Activated CD8-positive, alpha-beta memory T cell treated with anti-CD3 and anti-CD28 coated beads for 36 hours (primary cell): ENCODE data around the gene ZZZ3. TPM values are rescaled to one million over a fixed set of nuclear protein-coding genes. Genes with fewer than 3 reads are reported as not detected.

Source experiments
- CTCF ChIA-PET: fragments of 350-600 bp; sonication (Branson Sonifier 250); formaldehyde crosslinking; loops from one replicate; lab custom pipeline; 2021; ENCODE audit warnings: antibody characterized with exemption; lab: Charles Lee
- POLR2A ChIA-PET: fragments of 350-600 bp; sonication (Branson Sonifier 250); formaldehyde crosslinking; loops from one replicate; lab custom pipeline; 2021; ENCODE audit warnings: antibody characterized with exemption; lab: Charles Lee
- total RNA-seq, 2 experiments: library from RNA; stranded (reverse); gene quantifications; one replicate each; pipeline ENCODE4 v1.2.3, GENCODE V29; 2021

The ZZZ3 gene
- total RNA-seq, 2 experiments from 2014 or later: 52.1 to 54.0 TPM

DNA sequence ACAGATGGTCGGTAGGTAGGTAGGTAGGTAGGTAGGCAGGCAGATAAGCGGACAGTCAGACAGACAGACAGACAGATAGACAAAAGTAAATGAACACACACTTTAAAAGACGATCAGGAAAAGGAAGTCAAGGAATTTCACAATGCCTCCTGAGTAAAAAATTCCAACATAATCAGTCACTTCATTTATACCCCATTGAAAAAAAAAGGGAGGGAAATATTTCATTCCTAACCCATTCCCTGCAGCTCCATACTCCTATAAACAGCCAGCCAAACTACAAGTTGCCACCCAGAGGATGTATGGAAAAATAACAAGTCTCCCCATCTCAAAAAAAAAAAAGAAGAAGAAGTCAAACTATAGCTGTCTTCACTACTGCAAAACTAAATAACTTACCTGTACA, 43.4 kb downstream of the ZZZ3 start:
- ChIA-PET POLR2A (no interaction called here), CTCF (no interaction called here)

DNA sequence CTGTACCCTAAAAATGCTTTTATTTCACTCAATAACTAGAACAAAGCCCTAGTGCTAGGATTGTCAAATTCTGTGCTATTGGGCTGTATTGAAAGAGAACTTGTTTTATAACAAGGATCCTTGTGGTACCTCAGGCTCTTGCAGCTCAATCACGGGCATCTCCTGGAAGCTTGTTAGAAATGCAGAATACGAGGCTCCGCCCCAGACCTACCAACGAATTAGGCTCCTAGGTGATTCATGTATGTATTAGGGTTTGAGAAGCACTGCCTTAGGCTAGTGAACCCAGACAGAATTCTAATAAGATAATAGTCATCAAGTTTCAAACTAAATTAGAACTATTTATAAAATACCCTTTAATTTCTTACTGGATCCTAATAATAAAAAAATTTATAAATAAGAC, 45.6 kb downstream of the ZZZ3 start:
- POLR2A ChIA-PET: no interaction called here

More for the DNA sequence above, 45.6 kb downstream of the ZZZ3 start:
- CTCF ChIA-PET: no interaction called here

Other genes starting within 250 kb of the ZZZ3 start
- 10 to 100 TPM; 35.6 to 39.7 TPM for gene USP33, start 77.2 kb upstream of the ZZZ3 start, total RNA-seq
- 10 to 100 TPM in 1 of 2 experiments, 1 to 10 TPM in 1; 8.9 to 10.3 TPM for gene MIGA1, start 97.0 kb upstream of the ZZZ3 start, total RNA-seq
- gene NEXN, start 206.0 kb upstream of the ZZZ3 start, total RNA-seq: under 1 TPM; 0.31 to 0.55 TPM